ENCODE results near the gene WDR73. TPM values are rescaled to one million over a fixed set of nuclear protein-coding genes. Genes with fewer than 3 reads are reported as not detected.
"Not testable (repeated sequence)": the region's sequence is repeated elsewhere in the genome, so short reads cannot be mapped to it uniquely, and the experiment has no call there.

The WDR73 gene
- total RNA-seq (2014; rRNA removed; shearing (Covaris generic)): 29.7 and 32.7 TPM in 2 replicates

GRCh38 chr15:84653910-84654688, at the start of gene WDR73:
Gene WDR73 (minus strand): TSS chr15:84654283. CDS start chr15:84654274, 9 bp downstream.
- peak; percentile 93 for DNase-seq (ENCODE audit: low read depth)

DNA sequence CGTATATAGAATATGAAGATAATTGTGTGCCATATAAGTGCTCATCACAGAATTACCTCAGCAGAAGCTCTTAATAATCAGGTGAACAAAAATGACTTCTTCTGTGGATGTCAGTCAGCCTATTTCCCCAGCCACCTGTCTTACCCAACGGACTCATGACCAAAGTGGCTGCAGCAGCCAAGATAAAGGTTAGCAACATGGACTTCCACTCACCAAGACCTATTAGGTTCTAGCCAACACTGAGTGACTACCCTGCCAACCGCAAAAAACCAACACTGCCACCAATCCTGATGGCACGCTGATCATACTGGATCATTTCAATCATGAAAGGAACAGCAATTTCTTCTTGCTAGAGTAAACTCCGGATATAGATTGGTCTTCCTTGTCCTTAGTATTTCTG, 49.7 kb upstream of the WDR73 start:
- no peak for DNase-seq (ENCODE audit: low read depth)

GRCh38 chr15:84702961-84703482, 48.9 kb upstream of the WDR73 start:
- DNase-seq (ENCODE audit: low read depth): peak; percentile 41

DNA sequence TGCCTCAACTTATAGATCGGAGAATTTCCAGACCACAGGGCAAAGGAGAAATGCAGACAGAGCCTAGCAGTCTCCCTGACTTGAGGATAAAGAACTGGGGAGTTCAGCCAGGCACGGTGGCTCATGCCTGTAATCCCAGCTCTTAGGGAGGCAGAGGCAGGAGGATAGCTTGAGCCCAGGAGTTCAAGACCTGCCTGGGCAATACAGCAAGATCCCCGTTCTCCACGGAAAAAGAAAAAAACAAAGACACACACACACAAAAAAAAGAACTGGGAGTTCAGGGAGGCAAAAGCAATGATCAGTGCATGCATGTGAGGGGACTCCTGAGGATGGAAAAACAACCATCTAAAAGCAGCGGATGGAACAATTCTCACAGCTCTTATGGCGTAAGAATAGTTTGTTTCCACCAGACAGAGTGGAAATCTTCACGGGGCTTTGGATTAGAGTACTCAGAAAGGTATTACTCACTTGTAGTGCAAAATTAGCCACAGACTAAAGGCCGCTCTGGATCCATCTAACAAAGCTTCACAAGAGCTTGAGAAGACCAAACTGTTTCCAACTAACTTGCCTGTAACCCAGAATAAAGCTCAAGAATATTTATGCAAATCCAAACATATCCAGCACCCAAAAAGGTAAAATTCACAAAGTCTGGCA, 45.6 kb upstream of the WDR73 start:
- no peak for DNase-seq (ENCODE audit: low read depth)

GRCh38 chr15:84697236-84697990, 43.3 kb upstream of the WDR73 start:
- DNase-seq (ENCODE audit: low read depth): no peak

- no peak for DNase-seq (ENCODE audit: low read depth)
Measured at GRCh38 chr15:84696757-84697156, 42.7 kb upstream of the WDR73 start.

- no peak for DNase-seq (ENCODE audit: low read depth)
Measured at GRCh38 chr15:84690342-84690741, 36.3 kb upstream of the WDR73 start.

GRCh38 chr15:84689858-84690257, 35.8 kb upstream of the WDR73 start:
- DNase-seq (ENCODE audit: low read depth): no peak

GRCh38 chr15:84686446-84686845, 32.4 kb upstream of the WDR73 start:
- not testable (repeated sequence) for DNase-seq (ENCODE audit: low read depth)

GRCh38 chr15:84685304-84685703, 31.2 kb upstream of the WDR73 start:
- peak; percentile 94 for DNase-seq (ENCODE audit: low read depth)

GRCh38 chr15:84684092-84684491, 30.0 kb upstream of the WDR73 start:
- DNase-seq (ENCODE audit: low read depth): peak; percentile 37

DNA sequence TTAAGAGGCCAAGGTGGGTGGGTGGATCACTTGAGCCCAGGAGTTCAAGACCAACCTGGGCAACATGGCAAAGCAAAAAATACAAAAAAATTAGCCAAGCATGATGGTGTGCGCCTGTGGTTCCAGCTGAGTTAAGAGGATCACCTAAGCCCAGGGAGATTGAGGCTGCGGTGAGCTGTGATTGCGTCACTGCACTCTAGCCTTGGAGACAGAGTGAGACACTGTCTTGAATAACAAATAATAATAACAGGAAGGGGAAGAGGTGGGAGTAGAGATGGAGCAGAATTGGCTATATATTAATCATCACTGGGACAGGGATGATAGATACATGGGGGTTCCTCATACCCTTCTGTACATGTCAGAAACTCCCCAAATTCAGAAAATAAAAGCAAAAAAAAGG, 27.7 kb upstream of the WDR73 start:
- no peak for DNase-seq (ENCODE audit: low read depth)

DNA sequence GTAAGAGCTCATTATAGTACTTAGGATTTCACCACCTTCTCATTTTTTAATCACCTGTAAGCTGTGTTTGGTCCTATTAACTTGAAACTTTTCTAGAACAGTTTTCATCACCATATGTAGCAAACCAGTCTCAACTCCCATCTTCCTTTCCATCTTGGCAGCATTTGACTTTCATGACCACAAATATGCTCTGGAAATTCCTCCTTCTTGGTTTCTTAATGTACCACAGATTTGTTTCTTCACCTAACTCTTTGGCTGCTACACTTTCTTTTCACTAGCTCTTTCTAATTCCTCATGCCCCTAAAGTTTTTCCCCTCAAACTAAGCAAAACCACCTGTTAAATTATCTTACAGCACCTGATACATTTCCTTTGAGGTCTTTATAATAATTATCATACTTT, 17.1 kb upstream of the WDR73 start:
- DNase-seq (ENCODE audit: low read depth): peak; percentile 78

DNA sequence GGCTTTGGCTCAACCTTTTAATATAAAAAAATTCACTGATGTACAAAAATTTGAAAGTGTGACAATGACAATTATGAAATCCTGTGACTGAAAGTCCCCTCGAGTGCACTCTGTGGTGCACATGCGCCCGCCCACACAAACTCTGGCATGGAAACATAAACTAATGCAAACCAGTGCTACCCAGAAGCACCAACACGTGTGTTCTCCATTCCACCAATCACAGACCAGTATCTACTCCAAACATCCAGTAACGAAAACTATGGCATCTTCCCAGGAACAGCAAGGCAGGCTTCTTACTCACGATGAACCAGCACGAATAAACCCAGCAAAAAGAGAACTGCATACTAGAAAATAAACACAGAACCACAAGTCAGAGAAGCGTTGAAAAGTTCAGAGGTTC, 15.6 kb upstream of the WDR73 start:
- DNase-seq (ENCODE audit: low read depth): no peak

- no peak for DNase-seq (ENCODE audit: low read depth)
Measured at GRCh38 chr15:84668221-84668982, 14.3 kb upstream of the WDR73 start.

GRCh38 chr15:84666373-84666772, 12.3 kb upstream of the WDR73 start:
- DNase-seq (ENCODE audit: low read depth): no peak

DNA sequence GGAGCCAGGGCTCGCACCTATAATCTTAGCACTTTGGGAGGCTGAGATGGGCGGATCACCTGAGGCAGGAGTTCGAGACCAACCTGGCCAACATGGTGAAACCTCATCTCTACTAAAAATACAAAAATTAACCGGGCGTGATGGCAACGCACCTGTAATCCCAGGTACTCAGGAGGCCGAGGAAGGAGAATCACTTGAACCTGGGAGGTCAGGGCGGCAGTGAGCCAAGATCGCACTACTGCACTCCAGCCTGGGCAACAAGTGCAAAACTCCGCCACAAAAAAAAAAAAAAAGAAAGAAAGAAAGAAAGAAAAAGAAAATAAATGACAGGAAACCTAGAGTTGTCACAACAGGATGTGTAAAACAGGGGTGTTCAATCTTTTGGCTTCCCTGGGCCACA, 6.9 kb upstream of the WDR73 start:
- no peak for DNase-seq (ENCODE audit: low read depth)

GRCh38 chr15:84659904-84660781, 6.1 kb upstream of the WDR73 start:
- no peak for DNase-seq (ENCODE audit: low read depth)

GRCh38 chr15:84658788-84659411, 4.8 kb upstream of the WDR73 start:
- DNase-seq (ENCODE audit: low read depth): no peak
